ENCODE measurements around the gene CTR9. TPM values are rescaled to one million over a fixed set of nuclear protein-coding genes. Genes with fewer than 3 reads are reported as not detected.

Gene CTR9
- polyA plus RNA-seq, 1 of the 3 experiments (the other 2 are of a cell fraction) = 10.1 TPM

- H3K9me3 ChIP-seq = no peaks in the 10 kb centered on the region
- peak overlapping the region; percentile 88 for H3K4me2 ChIP-seq
- H3K9me2 ChIP-seq = no peaks in the 10 kb centered on the region
- H4K20me1 ChIP-seq (ENCODE audit: insufficient read depth) = peaks cover 47% of the 10 kb centered on the region
- TF ChIP-seq CHD2 (IDR thresholded peaks at IDR 0.05; ENCODE audit: low read length, partially characterized antibody) (peak; percentile 45), MXI1 (IDR thresholded peaks at IDR 0.05; ENCODE audit: low read depth, low read length) (peak; percentile 88), FOXJ3 (CRISPR knock-in tag; IDR thresholded peaks at IDR 0.05) (no peak), TEAD4 (IDR thresholded peaks at IDR 0.05; ENCODE audit: borderline replicate concordance, insufficient read depth) (no peak), TAF1 (IDR thresholded peaks at IDR 0.05; ENCODE audit: borderline replicate concordance, low read depth, low read length) (peak; percentile 25; the same call in 1 of the 2 replicates), IRF3 (IDR thresholded peaks at IDR 0.05; ENCODE audit: low read depth, low read length) (no peak), EZH2phosphoT487 (IDR thresholded peaks at IDR 0.05; ENCODE audit: borderline replicate concordance, low read depth) (no peak), MAX (IDR thresholded peaks at IDR 0.05; ENCODE audit: low read depth) (peak; percentile 63), REST (IDR thresholded peaks at IDR 0.05; ENCODE audit: low read depth, low read length) (no peak), NFIC (IDR thresholded peaks at IDR 0.05; ENCODE audit: borderline replicate concordance) (no peak), MEF2A (IDR thresholded peaks at IDR 0.05; ENCODE audit: borderline replicate concordance, low read depth) (no peak), USF2 (IDR thresholded peaks at IDR 0.05; ENCODE audit: borderline replicate concordance, low read depth, low read length) (no peak), RCOR1 (IDR thresholded peaks at IDR 0.05; ENCODE audit: low read length) (no peak), EP300 (IDR thresholded peaks at IDR 0.05; ENCODE audit: borderline replicate concordance in 1 of 2, low read depth in 1 of 2, low read length in 1 of 2) (no peak), GABPA (IDR thresholded peaks at IDR 0.05; ENCODE audit: low read depth) (peak; percentile 28; the same call in 1 of the 2 replicates)
- peak; percentile 58 for DNase-seq
- H3K4me1 ChIP-seq (ENCODE audit: control insufficient read depth in 1 of 2, insufficient read depth in 2 of 2, low read depth in 1 of 2, low read length in 1 of 2) = peaks cover 17 to 27% of the 10 kb centered on the region in 2 experiments
- peak overlapping the region; percentile 94 to 95 for H3K27ac ChIP-seq (ENCODE audit: low read depth in 2 of 2, low read length in 1 of 2)
- H3K79me2 ChIP-seq (ENCODE audit: insufficient read depth) = peaks cover 67% of the 10 kb centered on the region
- peaks cover 39% of the 10 kb centered on the region for H3F3A ChIP-seq (replicated peaks; ENCODE audit: insufficient read depth)
- H3K9ac ChIP-seq = peak overlapping the region; percentile 100
- H3K36me3 ChIP-seq (replicated peaks in 1 of 2; ENCODE audit: control insufficient read depth in 1 of 2, insufficient read depth in 2 of 2, low read length in 1 of 2) = peaks cover 44 to 50% of the 10 kb centered on the region in 2 experiments
- H3K4me3 ChIP-seq (ENCODE audit: low read depth in 2 of 2, low read length in 1 of 2) = peak overlapping the region; percentile 75 to 93
- H2AFZ ChIP-seq (ENCODE audit: low read depth) = no peak overlapping the region
- CTCF ChIA-PET = interaction anchor here (0.7 to 3.9 kb wide), 5 partner anchors 10 to 1337 kb away, joined by 3 to 35 read pairs (median 8); no protein-coding TSS in a partner anchor
- no peaks in the 10 kb centered on the region for H3K27me3 ChIP-seq (ENCODE audit: insufficient read depth)
- WGBS (ENCODE audit: low lambda C conversion rate) = under 1% methylated on average over 34 of the region's 39 CpGs
- POLR2A ChIA-PET = interaction anchor here (0.6 to 3.1 kb wide), 12 partner anchors 10 to 1202 kb away, joined by 3 to 84 read pairs (median 10); partner anchors contain the start of genes CTR9 and ZBED5
These were observed 56.6 kb downstream of the CTR9 start for GRCh38 chr11:10807493-10808234.

All from SK-N-SH (cell line).